Activated T-cell treated with anti-CD3 and anti-CD28 coated beads for 24 hours (primary cell): Measurements from ENCODE around the gene ADIPOR1.

Source experiments
- DNase-seq: peaks from one replicate; pipeline ENCODE4 v3.0.0-alpha.2; 2020; ENCODE audit warnings: low read depth

The ADIPOR1 gene

DNA sequence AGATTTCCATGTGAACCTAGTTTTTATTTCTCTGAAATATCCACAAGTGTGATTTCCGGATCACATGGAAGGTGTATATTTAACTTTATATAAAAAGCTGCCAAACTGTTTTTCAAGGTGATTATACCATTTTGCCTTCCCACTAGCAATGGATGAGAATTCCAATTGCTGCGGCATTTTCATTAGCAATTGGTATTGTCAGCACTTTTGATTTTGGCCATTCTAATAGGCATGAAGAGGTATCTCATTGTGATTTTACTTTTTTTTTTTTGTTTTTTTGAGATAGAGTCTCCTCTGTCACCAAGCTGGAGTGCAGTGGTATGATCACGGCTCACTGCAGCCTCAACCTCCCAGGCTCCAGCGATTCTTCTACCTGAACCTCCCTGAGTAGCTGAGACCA is 13.9 kb upstream of the ADIPOR1 start:
- DNase-seq: no peak

DNA sequence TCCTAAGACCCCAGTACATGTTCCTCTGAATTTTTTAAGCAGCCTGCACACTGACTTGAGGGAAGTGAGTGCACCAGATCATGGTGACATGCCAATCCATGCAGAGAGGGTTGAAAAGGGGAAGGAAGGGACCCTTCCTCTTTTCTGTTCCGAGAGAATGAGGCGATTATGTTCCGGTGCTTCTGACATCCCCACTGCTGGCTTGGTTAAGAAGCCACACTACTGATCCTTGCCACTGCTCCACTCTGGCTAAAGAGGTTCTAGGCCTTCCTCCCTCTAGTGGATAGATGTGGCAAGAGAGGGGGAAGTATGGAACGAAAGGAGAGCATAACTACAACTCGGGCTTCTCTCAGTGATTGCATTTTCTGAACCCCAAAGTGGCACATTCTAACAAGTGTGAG is 10.8 kb upstream of the ADIPOR1 start:
- DNase-seq: no peak

DNA sequence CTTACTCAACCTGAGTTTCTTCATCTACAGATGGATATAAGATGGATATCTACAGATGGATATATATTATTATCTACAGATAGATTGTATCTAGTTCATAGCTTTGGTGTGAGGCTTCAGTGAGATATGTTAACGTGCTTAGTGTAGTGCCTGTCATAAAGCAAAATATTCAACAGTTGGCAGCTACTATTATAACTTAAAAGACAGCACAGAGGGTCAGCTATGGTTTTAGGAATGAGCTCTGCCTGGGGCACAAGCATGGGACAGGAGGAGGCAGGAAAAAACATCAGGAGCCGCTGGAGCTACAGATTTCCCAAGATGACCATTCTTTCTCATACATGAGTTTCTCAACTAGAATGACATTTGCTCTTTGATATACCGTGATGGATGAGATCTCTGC is 10.2 kb upstream of the ADIPOR1 start:
- no peak for DNase-seq

DNA sequence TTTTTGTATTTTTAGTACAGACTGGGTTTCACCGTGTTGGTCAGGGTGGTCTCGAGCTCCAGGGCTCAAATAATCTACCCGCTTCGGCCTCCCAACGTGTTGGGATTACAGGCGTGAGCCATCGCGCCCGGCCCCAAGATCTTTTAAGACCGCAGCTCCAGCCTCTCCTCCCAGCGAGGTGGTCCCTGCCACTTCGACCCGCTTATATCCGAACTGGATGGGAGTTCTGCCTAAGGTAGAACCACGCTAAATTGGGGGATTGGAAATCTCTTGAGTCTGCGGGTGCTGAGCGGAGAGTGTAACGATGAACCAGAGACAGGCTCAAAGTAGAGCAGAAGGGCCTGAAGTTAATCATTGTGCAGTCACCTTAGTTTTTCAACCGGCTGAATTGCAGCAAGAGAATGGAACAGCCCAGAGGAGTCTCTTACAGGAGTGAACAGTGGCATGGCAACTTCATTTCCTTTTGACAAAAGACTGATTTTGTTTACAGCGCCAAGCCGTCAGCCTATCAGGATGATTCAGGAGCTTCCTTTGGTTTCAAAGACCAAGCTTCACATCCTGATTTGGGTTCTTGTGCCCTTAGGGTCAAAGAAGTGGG is 9.7 kb upstream of the ADIPOR1 start:
- DNase-seq: no peak

DNA sequence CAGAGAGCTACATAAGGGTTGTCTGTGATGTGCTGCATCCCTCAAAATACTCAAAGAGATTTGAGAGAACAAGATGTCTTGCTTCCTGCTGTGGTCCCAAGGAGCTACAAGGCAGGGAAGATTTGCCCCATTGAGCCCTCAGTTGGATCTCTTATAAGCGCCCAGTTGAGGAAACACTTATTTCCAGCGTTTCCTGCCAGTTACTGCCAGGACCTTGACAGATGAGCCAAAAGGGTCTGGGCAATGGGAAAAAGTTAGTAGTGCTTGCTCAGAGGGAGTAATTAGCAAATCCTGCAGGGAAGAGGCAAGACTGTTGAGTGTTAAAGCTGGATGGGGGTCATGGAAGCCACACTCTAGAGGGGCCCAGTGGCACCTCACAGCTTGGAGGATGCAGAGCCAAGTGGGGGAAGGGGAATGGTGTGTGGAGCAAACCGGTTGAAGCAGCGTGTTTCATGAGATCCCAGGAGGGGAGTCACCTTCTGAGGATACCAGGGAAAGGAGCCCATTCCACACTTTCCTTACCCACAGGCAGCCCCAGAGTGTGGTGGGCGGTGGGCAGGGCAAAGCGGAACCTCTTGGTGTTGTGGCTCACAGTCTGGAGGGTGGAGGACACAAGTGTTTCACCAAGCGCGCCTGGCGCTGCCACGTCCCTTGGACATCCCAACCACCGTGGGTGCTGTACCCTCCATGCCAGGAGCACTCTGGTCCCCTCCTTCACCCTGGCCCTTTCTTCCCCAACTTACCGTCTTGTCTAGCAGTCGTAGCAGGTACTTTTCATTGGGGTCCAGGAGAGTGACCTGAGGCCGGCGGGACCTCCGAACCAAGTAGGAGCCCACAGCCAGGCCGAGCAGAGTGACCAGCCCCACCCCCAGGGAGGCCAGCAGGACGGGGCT is 8.1 kb upstream of the ADIPOR1 start:
- no peak for DNase-seq

DNA sequence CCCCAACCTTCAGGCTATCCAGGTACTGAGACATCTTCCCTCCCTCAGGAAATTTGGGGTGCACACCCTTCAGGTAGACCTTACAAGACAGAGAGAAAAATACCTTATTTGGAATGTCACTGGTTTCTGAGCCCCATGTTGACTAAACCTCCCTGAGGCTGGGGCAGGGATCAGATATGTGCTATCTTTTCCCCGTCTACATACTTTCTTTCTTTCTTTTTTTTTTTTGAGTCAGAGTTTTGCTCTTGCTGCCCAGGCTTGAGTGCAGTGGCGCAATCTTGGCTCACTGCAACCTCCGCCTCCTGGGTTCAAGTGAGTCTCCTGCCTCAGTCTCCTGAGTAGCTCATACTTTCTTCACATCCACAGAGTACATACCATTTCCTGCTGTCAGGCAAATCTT is 7.3 kb upstream of the ADIPOR1 start:
- no peak for DNase-seq

DNA sequence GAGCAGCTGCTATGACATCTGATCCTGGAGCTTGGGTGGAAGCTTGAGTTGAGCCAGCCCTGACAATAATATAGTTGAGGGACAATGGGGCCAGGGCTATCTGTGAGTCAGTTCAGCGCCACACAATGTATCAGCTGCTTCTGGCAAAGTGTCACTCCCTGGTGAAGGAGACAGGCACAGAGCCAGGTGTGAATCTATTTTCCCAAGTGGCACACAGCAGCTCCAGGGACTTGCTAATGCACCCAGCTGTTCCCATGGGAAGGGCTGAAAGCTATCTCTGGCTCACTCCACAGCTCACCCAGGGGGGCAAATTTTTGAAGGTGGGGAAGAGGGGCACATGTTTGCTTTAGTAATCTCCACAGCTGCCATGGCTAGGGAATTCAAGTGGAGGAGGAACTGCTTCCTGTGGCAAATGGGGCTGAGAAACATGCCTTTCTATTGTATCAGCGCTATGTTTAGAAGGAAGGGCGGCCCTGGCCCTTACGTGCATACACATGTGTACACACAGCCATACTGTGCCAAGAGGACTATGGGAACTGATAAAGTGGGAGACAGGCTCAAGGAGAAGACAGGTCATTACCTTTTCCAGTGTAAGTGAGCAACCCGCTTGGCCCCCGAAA is 6.8 kb upstream of the ADIPOR1 start:
- DNase-seq: no peak

DNA sequence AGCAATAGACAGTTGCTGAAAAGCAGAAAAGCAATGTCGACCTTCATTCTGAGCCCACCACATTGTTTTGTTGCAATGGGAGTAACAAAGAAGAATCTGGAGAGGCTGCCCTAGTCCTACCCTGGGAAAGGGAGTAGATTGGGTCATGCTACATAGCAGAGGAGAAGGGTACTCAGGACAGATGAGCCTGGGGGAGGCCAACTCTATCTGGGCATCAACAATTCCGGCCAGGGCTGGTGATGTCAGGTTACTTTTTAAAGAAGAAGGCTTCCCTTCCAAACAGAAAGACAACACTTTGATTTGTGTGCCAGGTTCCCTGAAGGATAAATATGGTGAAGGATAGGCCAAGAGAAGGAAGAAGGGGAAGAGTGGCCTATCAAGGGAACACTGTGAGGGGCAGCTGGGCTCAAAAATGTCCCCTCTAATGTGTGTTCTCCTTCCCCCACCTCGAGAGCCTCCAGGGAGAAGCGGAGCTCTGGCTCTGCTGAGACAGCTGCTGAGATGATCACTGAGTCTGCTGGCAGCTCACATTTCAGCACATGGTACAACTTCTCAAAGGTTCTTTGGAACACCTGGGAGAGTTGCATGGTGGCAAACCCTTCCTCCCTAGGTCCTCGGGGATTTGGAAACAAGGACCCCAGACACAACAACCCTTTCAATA is 3.2 kb upstream of the ADIPOR1 start:
- no peak for DNase-seq

DNA sequence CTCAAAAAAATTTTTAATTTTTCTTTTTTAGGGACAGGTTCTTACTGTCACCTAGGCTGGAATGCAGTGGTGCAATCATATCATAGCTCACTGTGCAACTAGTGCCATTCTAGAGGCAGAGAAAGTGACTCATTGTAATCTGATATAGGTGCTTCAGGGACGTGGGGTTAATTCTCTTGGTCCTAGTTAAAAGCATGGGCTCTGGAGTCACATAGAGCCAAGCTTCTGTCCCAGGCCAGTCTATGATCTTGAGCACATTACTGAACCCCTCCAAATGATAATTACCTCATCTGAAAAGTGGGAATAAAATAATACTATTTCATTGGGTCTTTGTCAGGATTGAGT is 1.1 kb upstream of the ADIPOR1 start:
- no peak for DNase-seq

DNA sequence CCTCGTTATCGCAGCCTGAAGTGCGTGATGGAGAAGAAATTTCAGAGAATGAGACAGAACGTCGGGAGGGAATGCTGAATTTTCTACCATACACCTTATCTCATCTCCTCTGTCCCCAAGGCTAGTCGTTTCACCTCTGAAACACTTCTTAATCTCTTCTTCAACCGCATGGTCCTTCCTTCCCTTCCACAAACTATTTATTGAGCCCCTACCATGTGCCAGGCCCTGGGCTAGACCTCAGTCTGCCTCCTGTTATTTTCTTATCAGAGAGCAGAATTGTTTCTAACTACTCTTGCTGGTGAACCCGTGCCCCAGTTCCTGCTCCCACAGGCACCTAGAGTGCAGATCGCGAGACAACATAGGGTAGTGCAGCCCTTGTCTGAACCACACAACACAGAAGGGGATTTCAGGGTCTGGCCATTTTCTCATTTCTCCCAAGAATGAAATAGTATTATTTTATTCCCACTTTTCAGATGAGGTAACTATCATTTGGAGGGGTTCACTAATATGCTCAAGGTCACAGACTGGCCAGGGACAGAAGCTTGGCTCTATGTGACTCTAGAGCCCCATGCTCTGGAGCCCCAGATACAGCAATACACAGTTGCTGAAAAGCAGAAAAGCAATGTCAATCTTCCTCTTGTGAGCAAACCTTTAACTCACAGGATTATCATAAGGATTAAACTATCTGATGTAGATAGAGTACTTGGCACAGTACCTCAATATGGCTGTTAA is 598 bp upstream of the ADIPOR1 start:
- DNase-seq: no peak

DNA sequence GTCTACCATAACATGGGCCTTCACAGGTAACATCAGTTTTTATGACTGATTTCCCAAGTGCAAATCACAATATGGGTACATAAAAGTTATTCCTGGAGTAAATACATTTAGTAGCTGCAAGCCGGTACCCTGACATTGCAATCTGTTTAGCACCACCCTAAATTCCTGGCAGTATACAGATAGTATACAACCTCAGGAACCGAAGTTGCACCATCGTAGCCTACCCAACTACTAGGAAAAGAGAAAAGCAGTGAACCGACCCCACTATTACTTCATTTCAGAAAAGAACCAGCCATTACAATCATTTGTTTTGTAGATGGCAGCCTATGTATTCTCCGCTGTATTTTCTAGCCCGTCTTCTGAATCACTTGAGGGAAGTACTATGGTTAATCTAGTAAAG is 1.1 kb downstream of the ADIPOR1 start:
- DNase-seq: no peak

DNA sequence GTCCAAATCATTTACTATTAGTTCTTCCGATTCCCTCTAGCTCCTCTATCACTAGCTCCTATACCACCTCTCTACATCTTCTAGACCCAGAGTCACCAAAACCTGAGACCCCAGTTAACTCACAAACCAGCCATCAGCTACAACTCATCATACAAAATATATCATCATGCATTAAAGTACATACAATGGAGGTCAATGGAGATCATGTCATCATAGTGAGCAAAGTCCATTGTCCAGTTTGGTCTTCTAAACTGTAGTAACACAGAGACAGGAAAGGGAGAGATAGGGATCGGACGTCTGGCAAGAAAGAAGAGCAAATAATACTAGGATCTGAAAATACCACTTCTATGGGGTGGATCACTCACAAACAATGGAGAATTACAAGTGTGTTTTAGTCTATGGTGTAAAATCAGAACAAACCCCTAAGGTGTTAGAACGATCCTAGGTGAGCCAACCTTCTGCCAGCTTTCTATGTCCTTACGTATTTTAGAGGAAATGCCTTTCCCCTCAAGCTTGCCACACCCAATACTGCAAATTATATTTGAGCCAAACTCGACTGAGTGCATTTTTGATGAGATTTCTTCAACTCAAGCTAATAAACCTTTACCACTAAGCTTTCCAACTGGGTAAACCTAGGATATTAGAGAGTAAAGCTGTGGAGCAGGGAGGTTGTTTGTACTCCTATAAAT is 3.9 kb downstream of the ADIPOR1 start:
- DNase-seq: no peak

DNA sequence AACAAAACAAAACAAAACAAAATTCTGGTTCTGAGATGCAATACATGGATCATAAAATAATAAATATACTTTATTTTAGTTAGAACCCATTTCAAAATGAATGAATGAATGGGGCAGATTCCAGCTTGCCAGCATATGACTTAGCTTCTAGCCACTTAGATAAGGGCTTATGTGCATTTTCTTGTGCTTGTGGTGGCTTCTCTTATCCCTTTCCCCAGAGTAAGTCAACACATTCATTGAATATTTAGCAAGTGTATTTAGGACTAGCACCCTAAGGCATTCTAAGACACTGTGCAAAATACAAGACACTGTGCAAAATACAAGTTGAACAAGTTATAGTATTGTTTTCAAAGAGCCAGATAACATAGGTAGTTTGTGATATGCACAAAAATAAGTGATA is 4.7 kb downstream of the ADIPOR1 start:
- DNase-seq: no peak

DNA sequence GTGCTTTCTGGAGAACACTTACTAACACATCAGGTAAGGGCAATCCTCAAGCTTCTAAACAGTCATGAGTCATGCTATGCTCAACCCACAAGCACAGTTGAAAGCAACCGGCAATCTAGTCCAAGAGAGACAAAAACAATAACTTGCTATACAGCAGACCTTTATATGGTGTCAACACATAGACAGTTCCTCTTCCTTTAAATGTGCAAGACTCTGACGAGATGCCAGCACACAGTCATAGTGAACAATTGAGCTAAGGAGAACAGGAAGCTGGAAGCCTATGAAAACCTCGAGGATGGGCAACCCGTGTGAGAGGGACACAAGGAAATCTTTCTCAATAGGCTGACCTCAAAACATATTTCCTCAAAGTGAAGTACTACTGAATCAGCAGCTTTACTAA is 5.3 kb downstream of the ADIPOR1 start:
- DNase-seq: no peak

DNA sequence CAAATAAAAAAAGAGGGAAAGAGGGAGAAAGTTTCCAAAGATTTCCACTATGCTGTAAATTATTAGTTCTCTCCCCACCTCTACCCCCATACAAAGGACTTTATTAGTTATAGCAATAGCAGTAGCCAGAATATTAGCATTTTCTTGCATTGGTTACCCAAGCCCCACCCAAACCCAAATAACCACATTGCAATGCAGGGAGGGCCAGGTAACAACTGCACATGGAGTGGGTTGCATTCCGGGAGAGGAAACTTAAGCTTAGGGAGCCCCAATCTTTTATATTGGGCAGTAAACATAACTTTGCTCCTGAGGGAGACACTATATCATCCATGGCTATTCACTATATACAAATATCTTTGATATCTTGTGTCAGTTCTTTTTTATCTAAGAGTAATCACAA is 6.0 kb downstream of the ADIPOR1 start:
- DNase-seq: no peak

DNA sequence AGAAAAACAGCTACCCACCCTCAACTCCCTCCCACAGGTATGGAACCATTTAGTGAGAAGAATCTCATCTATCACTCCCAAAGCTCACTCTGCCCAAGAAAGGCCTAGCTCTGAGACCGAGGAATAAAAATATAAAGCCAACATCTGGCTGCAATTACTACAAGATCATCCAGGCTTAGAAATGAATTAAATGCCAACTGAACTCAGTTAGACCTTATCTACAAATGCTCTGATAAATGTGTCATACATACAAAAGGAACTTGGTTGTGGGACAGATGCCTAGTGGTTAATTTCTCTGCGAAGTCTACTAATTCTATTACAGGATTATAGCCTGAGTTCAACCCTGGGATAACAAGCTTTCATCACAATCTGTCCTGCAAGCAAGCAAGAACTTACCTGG is 6.7 kb downstream of the ADIPOR1 start:
- no peak for DNase-seq

DNA sequence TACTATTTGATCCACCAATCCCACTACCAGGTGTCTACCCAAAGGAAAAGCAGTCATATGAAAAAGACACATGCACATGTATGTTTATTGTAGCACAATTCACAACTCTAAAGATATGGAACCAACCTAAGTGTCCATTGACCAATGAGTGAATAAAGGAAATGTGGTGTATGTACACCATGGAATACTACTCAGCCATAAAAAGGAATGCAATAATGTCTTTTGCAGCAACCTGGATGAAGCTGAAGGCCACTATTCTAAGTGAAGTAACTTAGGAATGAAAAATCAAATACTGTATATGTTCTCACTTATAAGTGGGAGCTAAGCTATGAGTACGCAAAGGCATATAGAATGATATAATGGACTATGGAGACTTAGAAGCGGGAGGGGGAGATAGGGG is 12.6 kb downstream of the ADIPOR1 start:
- no peak for DNase-seq

DNA sequence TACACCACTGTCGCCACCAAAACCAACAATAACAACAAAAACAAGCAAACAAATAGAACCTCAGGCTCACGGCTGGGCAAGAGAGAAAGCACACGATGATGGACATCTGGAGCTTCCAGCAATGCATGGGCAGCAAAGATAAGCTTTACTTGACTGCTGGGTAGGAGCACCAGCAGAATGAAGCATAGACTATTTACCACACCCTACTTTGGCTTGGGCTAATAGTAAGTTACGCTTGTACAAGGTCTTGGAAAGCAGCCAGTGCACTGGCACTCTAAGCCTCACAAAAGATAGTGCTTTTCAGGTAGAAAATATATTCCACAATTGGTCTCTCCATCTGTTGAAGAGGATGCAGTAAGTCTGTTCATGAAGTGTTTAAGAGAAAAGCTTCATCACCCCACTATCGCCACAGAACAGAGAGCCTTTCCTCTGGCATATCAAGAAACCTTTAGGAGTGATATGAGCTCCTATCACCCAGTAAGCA is 13.6 kb downstream of the ADIPOR1 start:
- DNase-seq: no peak

DNA sequence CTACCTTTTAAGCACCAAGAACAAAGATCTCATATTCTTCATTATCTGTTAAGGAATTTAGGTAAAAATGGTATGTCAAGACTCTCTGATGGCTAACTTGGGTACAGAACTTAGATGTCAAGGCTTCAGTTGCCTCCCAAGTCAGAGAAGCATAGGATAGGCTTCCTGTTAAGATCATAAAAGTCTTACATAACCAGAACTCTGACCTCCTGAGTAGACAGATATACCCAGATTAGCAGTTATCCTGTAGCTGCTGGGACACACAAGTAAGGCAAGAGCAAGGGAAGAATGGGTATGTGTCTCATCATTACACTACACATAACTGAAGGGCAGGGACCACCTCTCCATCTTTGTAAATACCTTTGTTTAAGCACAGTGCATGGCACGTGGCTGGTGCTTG is 15.7 kb downstream of the ADIPOR1 start:
- DNase-seq: no peak

DNA sequence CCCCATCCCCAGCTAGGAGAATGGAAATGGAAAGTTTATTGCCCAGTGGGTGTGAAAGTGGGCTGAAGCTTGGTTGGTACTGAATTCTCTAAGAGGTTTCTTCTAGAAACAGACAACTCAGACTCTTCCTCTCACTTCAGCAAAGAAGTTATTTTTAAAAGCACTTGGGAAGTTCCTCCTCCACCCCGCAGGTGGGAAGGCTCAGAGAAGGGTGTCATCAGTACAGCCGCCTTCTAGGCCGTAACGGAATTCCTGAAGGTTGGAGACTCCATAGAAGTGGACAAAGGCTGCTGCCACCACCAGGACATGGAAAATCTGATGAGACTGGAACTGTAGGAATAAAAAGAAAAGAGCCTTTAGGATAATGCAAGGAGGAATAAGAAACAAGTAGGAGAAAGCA is 16.7 kb downstream of the ADIPOR1 start:
- DNase-seq: no peak

DNA sequence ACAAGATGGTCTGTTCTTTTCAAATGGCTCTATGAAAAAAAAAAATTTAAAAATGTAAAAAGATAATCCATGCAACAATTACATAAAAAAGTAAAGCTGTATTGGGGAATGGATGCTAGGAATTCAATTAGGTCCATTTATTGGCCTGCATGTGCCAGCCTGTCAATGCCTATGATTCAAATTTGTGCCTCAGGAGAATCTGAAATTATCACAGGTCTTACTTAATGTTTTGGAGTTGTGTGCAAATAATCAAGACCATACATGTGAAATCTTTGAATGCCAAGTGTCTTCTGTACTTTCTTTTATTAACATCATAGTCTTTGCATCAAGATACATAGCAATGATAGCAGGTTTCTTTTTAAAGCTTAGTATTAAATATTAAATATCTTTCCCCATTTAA is 17.6 kb downstream of the ADIPOR1 start:
- no peak for DNase-seq
